ENCODE measurements around the gene MIS12. TPM values are rescaled to one million over a fixed set of nuclear protein-coding genes. Genes with fewer than 3 reads are reported as not detected.

The MIS12 gene
- total RNA-seq, 1 donor from 2014 or later, result 14.3 TPM

DNA sequence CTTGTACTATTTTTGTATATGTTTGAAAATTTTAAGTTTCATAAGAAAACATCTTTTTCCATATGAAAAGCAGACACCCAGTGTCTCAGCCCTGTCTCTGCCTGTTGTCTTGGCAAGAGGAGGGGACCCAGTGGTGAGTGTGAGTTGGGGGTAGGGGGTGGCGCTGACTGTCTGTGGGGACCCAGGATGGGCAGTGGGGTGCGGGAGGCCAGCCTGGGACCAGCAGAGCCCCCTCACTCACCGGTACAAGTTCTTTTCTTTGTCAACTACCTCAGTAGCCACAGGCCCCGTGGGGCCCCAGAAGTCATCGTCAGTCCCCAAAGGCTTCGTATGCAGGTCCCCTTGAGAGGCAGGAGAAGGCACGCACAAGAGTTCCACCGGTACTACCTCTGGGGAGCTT lies 46.2 kb downstream of the MIS12 start:
- DNase-seq (ENCODE audit: low read depth in 2 of 2), result no peak

DNA sequence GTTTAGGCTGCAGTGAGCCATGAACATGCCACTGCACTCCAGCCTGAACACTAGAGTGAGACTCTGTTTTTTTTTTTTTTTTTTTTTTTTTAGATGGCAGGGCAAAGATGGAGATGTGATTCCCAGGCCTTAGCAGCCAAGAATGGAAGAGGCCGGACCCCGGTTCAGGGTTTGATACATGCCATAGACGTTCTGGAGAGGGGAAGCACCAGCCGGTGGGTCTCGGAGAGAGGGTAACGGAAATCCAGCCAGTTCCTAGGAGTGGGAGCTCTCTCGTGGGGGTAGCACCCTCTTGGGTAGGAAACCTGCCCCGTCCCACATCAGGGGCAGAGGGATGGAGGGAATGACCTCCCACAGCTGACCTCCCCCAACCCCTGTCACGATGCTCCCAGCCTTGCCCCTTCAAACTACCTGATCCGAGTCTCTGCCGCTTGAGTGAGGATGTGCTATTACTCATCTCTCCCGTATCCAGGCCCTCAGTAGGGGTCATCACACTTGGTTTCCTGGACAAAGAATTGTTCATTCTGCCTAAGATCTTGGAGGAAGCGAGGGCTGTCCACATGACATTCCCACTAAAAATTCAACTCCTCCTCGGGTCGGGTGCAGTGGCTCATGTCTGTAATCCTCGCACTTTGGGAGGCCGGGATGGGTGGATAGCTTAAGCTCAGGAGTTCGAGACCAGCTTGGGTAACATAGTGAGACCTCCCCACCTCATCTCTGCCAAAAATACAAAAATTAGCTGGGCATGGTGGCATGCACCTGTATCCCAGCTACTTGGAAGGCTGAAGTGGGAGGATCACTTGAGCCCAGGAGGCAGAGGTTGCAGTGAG lies 47.3 kb downstream of the MIS12 start:
- peak in 1 of 2 donors; percentile 79 for DNase-seq (ENCODE audit: low read depth in 2 of 2)

- no peak for DNase-seq (ENCODE audit: low read depth in 2 of 2)
These were observed 49.1 kb downstream of the MIS12 start for GRCh38 chr17:5535436-5535835.

DNA sequence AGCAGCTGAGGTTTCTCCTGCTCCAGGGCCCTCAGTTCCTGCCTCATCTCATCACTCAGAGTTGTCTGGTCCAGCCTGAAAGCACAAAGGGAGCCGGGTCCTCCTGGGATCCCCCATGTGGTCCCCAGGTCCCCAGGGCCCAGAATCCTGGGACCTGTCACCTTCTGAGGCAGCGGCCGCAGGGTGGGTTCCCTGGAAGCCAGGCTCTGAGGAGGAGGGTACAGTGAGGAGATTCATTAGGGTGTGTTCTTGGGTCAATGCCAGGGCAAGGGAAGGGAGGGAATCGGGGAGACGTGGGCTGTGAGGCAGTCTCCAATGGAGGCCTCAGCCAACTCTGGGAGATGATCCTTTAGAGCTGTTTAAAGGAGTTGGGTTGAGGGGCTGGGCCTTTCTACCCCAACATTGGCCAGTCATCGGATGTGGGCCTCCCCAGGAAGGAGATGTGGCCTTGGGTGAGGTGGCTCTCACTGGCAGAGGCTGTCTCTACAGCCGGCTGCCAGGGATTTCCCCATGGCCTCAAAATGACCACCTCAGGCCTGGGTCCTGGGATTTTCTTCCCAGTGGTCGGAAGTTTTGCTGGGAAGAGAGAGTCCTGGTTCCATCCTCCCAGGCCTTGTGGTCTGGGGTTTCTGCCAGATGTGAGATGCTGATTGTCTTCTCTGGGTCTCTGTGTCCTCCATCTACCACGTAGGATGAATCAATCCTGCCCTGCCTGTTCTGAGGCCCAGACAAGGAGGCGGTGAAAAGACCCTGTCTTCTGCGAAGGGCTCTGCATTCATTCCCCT lies 50.7 kb downstream of the MIS12 start:
- no peak for DNase-seq (ENCODE audit: low read depth in 2 of 2)

DNA sequence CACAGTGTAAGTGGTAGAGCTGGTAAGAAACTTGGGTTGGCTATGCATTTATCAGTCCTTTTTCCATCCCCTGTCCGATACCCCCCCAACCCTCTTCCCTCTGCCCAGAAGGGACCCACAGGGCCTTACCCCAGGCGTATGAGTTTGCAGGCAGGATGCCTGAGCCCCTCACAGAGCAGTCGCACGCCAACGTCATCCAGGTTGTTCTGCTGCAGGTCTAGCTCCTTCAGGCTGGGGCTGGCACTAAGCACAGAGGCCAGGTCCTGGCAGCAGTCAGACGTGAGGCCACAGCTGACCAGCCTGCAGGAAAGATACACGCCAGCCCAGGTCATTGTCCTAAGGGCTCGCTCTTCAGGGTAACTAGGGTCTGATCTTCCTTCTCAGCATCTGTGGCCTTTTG lies 52.9 kb downstream of the MIS12 start:
- no peak for DNase-seq (ENCODE audit: low read depth in 2 of 2)

- no peak for DNase-seq (ENCODE audit: low read depth in 2 of 2)
These were observed 54.0 kb downstream of the MIS12 start for GRCh38 chr17:5540321-5540720.

Other genes with a start within 250 kb of the MIS12 start
- 28.5 and 37.5 TPM in 2 replicates for gene RABEP1, start 204.3 kb upstream of the MIS12 start, total RNA-seq
- gene NUP88, start 66.9 kb upstream of the MIS12 start, total RNA-seq, result 60.3 and 75.4 TPM in 2 replicates
- 33.3 and 45.6 TPM in 2 replicates for gene RPAIN, start 66.4 kb upstream of the MIS12 start, total RNA-seq
- gene C1QBP, start 47.4 kb upstream of the MIS12 start, total RNA-seq, result 166 and 208 TPM in 2 replicates
- 7.4 and 9.7 TPM in 2 replicates for gene DHX33, start 17.6 kb upstream of the MIS12 start, total RNA-seq
- 13.1 and 20.2 TPM in 2 replicates for gene DERL2, start 388 bp upstream of the MIS12 start, total RNA-seq
- 2.2 and 9.6 TPM in 2 replicates for gene NLRP1, start 97.9 kb downstream of the MIS12 start, total RNA-seq